Lower lobe of right lung (tissue), 2 donors: ENCODE measurements around the gene SLC24A3. TPM values are rescaled to one million over a fixed set of nuclear protein-coding genes. Genes with fewer than 3 reads are reported as not detected.

ENCODE experiments used
- ATAC-seq, 2 donors: fragments of 200-7000 bp; cut with Tn5 transposase; one replicate each; pipeline ENCODE4 v1.9.1; 2020 to 2022; ENCODE audit warnings: mild to moderate bottlenecking in 2 of 2, moderate library complexity in 2 of 2
- DNase-seq: peaks from one replicate; pipeline ENCODE4 v3.0.0-alpha.2; 2020
- H3K27ac ChIP-seq: fragments of 200-600 bp; one replicate; pipeline ENCODE4 v1.8.0; 2022
- H3K27me3 ChIP-seq: fragments of 200-600 bp; one replicate; pipeline ENCODE4 v1.8.0; 2022; ENCODE audit warnings: low read depth
- H3K36me3 ChIP-seq: fragments of 200-600 bp; one replicate; pipeline ENCODE4 v1.8.0; 2022; ENCODE audit warnings: mild to moderate bottlenecking
- H3K4me1 ChIP-seq: fragments of 200-600 bp; one replicate; pipeline ENCODE4 v1.8.0; 2022
- H3K4me3 ChIP-seq: fragments of 200-600 bp; one replicate; pipeline ENCODE4 v1.8.0; 2022; ENCODE audit warnings: mild to moderate bottlenecking
- H3K9me3 ChIP-seq: fragments of 200-600 bp; one replicate; pipeline ENCODE4 v1.8.0; 2022
- CTCF ChIP-seq: fragments of 200-600 bp; IDR thresholded peaks from one replicate; pipeline ENCODE4 v1.8.0; 2022; ENCODE audit warnings: antibody characterized with exemption, mild to moderate bottlenecking
- intact Hi-C: fragments of 100-400 bp; cut with DNase I; formaldehyde crosslinking; loops from one replicate; pipeline ENCODE4 v1.11.0; 2022
- total RNA-seq: library from RNA; stranded (reverse); fragmentation: NEBNext Ultra II Directional; extraction: Animal tissue kit (Norgen Biotek cat#: 25700); gene quantifications from one replicate; pipeline ENCODE4 v1.2.1, GENCODE V29; 2021
- donor health status: DM: no; HTN: yes; CAD: no; lungs with severe emphysema.

Gene SLC24A3
- total RNA-seq, 1 donor from 2014 or later = 7.9 TPM

GRCh38 chr20:19690462-19690861 lies 478.0 kb downstream of the SLC24A3 start:
- H3K4me3 ChIP-seq = no peak overlapping the region
- ATAC-seq = no peak
- intact Hi-C loops = no loop called here
- H3K27me3 ChIP-seq = no peaks in the 10 kb centered on the region
- H3K4me1 ChIP-seq = peaks cover 7% of the 10 kb centered on the region
- DNase-seq = no peak
- no peaks in the 10 kb centered on the region for H3K9me3 ChIP-seq
- no peak overlapping the region for H3K27ac ChIP-seq
- no peaks in the 10 kb centered on the region for H3K36me3 ChIP-seq
- TF ChIP-seq CTCF = no peak

- Histone ChIP-seq H3K27ac (no peak overlapping the region), H3K36me3 (no peaks in the 10 kb centered on the region), H3K9me3 (no peaks in the 10 kb centered on the region), H3K27me3 (no peaks in the 10 kb centered on the region), H3K4me3 (no peak overlapping the region), H3K4me1 (peaks cover 7% of the 10 kb centered on the region)
- ATAC-seq = no peak
- no peak for DNase-seq
- TF ChIP-seq CTCF = no peak
- intact Hi-C loops = no loop called here
Measured at GRCh38 chr20:19691125-19691524, 478.7 kb downstream of the SLC24A3 start.

- no peak overlapping the region for H3K4me3 ChIP-seq
- DNase-seq (no peak), ATAC-seq (no peak)
- TF ChIP-seq CTCF = no peak
- no peak overlapping the region for H3K27ac ChIP-seq
- H3K4me1 ChIP-seq = peaks cover 7% of the 10 kb centered on the region
- H3K9me3 ChIP-seq = no peaks in the 10 kb centered on the region
- H3K27me3 ChIP-seq = no peaks in the 10 kb centered on the region
- no peaks in the 10 kb centered on the region for H3K36me3 ChIP-seq
- intact Hi-C loops = no loop called here
Measured at GRCh38 chr20:19692100-19692499, 479.7 kb downstream of the SLC24A3 start.

GRCh38 chr20:19692685-19693119 lies 480.3 kb downstream of the SLC24A3 start:
- peak; percentile 91 for TF ChIP-seq CTCF
- DNase-seq = peak; percentile 67
- intact Hi-C loops = no loop called here
- Histone ChIP-seq H3K27me3 (no peaks in the 10 kb centered on the region), H3K9me3 (no peaks in the 10 kb centered on the region), H3K4me1 (peaks cover 7% of the 10 kb centered on the region), H3K4me3 (no peak overlapping the region), H3K36me3 (no peaks in the 10 kb centered on the region), H3K27ac (no peak overlapping the region)
- peak; percentile 34 to 53 for ATAC-seq

- ATAC-seq (no peak), DNase-seq (no peak)
- intact Hi-C loops = no loop called here
- H3K9me3 ChIP-seq = no peaks in the 10 kb centered on the region
- H3K27ac ChIP-seq = no peak overlapping the region
- H3K4me1 ChIP-seq = peaks cover 7% of the 10 kb centered on the region
- H3K27me3 ChIP-seq = no peaks in the 10 kb centered on the region
- no peak overlapping the region for H3K4me3 ChIP-seq
- H3K36me3 ChIP-seq = no peaks in the 10 kb centered on the region
- TF ChIP-seq CTCF = no peak
Measured at GRCh38 chr20:19693508-19693907, 481.1 kb downstream of the SLC24A3 start.

- ATAC-seq (no peak), DNase-seq (no peak)
Measured at GRCh38 chr20:19695081-19695480, 482.6 kb downstream of the SLC24A3 start.

More at GRCh38 chr20:19695081-19695480, 482.6 kb downstream of the SLC24A3 start:
- H3K27me3 ChIP-seq = no peaks in the 10 kb centered on the region
- H3K4me3 ChIP-seq = no peak overlapping the region
- no peaks in the 10 kb centered on the region for H3K36me3 ChIP-seq
- intact Hi-C loops = no loop called here
- no peaks in the 10 kb centered on the region for H3K9me3 ChIP-seq
- TF ChIP-seq CTCF = no peak
- H3K27ac ChIP-seq = no peak overlapping the region
- peaks cover 7% of the 10 kb centered on the region for H3K4me1 ChIP-seq
